Measurements from ENCODE around the gene NPTX2.

The NPTX2 gene

DNA sequence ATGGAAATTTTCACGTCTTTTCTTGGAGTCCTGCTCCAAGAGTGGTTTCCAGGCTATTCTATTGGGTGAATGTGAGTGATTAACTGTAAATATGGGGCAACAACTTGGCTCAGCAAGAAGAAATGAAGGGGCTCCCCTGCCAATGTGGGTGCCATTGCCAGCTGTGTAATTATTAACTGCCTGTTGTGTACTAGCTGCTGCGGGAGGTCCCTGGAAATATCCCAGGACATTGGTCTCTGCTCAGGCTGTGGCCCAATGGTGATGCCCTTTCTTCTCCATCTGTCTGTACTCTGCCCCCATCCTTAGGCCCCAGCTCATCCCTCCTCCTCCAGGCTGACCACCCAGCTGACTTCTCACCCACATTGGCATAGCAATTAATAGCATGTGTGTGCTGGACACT, 29.4 kb downstream of the NPTX2 start:
- no peak overlapping the region for H3K4me2 ChIP-seq (ENCODE audit: low read length)
- no peaks in the 10 kb centered on the region for H4K20me1 ChIP-seq (ENCODE audit: insufficient read depth, low read length)
- peaks cover 34% of the 10 kb centered on the region for H3K4me1 ChIP-seq (ENCODE audit: low read length)
- TF ChIP-seq CTCF (IDR thresholded peaks at IDR 0.05; ENCODE audit: low read depth, low read length) (no peak), EZH2phosphoT487 (IDR thresholded peaks at IDR 0.05; ENCODE audit: low read depth) (no peak)
- no peaks in the 10 kb centered on the region for H3K79me2 ChIP-seq (ENCODE audit: low read length)
- no peak overlapping the region for H3K27ac ChIP-seq (ENCODE audit: low read length)
- H3K9ac ChIP-seq (ENCODE audit: low read length) = no peak overlapping the region
- no peaks in the 10 kb centered on the region for H3K36me3 ChIP-seq (replicated peaks; ENCODE audit: low read depth, low read length)
- H3K27me3 ChIP-seq (ENCODE audit: low read depth, low read length) = peaks cover 3% of the 10 kb centered on the region
- no peak overlapping the region for H2AFZ ChIP-seq (ENCODE audit: low read depth, low read length)
- H3K4me3 ChIP-seq (ENCODE audit: low read length) = no peak overlapping the region
- no peaks in the 10 kb centered on the region; the same call in 1 of the 2 replicates for H3K9me3 ChIP-seq (ENCODE audit: insufficient read depth, low read length)

DNA sequence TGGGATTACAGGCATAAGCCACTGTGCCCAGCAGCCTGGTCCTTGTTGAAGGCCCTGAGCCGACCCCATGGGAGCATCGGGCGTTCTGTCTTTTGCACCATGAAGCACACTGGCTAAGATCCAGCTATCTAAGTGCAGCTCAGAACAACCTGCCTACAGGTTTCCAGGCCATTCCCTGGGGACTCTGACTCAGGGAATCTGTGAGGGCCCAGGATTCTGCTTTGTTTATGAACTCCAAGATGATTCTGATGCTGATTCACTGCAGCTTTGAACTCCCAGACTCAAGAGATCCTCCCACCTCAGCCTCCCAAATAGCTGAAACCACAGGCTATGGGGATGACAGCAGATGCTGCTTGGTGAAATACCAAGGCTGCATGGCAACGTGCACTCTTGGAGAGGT, 30.2 kb downstream of the NPTX2 start:
- peaks cover 3% of the 10 kb centered on the region for H3K27me3 ChIP-seq (ENCODE audit: low read depth, low read length)
- H3K9me3 ChIP-seq (ENCODE audit: insufficient read depth, low read length) = no peaks in the 10 kb centered on the region
- H3K27ac ChIP-seq (ENCODE audit: low read length) = no peak overlapping the region
- no peaks in the 10 kb centered on the region for H3K79me2 ChIP-seq (ENCODE audit: low read length)
- no peak overlapping the region for H3K4me3 ChIP-seq (ENCODE audit: low read length)
- H4K20me1 ChIP-seq (ENCODE audit: insufficient read depth, low read length) = no peaks in the 10 kb centered on the region
- H3K9ac ChIP-seq (ENCODE audit: low read length) = no peak overlapping the region
- no peak overlapping the region for H2AFZ ChIP-seq (ENCODE audit: low read depth, low read length)
- H3K4me1 ChIP-seq (ENCODE audit: low read length) = peaks cover 25% of the 10 kb centered on the region
- no peak overlapping the region for H3K4me2 ChIP-seq (ENCODE audit: low read length)
- H3K36me3 ChIP-seq (replicated peaks; ENCODE audit: low read depth, low read length) = no peaks in the 10 kb centered on the region
- TF ChIP-seq CTCF (IDR thresholded peaks at IDR 0.05; ENCODE audit: low read depth, low read length) (no peak), EZH2phosphoT487 (IDR thresholded peaks at IDR 0.05; ENCODE audit: low read depth) (no peak)

DNA sequence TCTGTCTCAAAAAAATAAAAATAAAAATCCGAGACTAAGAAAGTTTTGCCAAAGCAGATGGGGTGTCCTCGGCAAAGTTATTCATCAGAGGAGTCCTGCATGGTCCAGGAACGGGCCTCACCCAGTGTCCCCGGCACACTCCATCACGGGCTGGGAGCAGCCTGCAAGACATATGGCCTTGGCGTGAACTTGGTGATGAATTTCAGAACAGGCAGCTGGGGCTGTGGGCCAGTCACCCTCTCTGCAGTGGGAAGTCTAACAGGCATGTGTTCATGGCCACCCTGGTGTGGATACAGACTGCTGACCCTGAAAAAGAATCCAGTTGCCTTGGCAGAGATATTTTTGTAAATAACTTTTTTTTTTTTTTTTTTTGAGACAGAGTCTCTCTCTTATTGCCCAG, 34.7 kb downstream of the NPTX2 start:
- Histone ChIP-seq H3K79me2 (ENCODE audit: low read length) (no peaks in the 10 kb centered on the region), H3K27ac (ENCODE audit: low read length) (no peak overlapping the region), H3K9ac (ENCODE audit: low read length) (no peak overlapping the region), H4K20me1 (ENCODE audit: insufficient read depth, low read length) (no peaks in the 10 kb centered on the region), H2AFZ (ENCODE audit: low read depth, low read length) (no peak overlapping the region), H3K4me1 (ENCODE audit: low read length) (peaks cover 9% of the 10 kb centered on the region; the same call in 1 of the 2 replicates), H3K27me3 (ENCODE audit: low read depth, low read length) (peaks cover 3% of the 10 kb centered on the region), H3K4me2 (ENCODE audit: low read length) (no peak overlapping the region), H3K36me3 (replicated peaks; ENCODE audit: low read depth, low read length) (peaks cover 10% of the 10 kb centered on the region), H3K4me3 (ENCODE audit: low read length) (no peak overlapping the region), H3K9me3 (ENCODE audit: insufficient read depth, low read length) (peaks cover 8% of the 10 kb centered on the region; the same call in 1 of the 2 replicates)
- TF ChIP-seq CTCF (IDR thresholded peaks at IDR 0.05; ENCODE audit: low read depth, low read length) (no peak), EZH2phosphoT487 (IDR thresholded peaks at IDR 0.05; ENCODE audit: low read depth) (no peak)

DNA sequence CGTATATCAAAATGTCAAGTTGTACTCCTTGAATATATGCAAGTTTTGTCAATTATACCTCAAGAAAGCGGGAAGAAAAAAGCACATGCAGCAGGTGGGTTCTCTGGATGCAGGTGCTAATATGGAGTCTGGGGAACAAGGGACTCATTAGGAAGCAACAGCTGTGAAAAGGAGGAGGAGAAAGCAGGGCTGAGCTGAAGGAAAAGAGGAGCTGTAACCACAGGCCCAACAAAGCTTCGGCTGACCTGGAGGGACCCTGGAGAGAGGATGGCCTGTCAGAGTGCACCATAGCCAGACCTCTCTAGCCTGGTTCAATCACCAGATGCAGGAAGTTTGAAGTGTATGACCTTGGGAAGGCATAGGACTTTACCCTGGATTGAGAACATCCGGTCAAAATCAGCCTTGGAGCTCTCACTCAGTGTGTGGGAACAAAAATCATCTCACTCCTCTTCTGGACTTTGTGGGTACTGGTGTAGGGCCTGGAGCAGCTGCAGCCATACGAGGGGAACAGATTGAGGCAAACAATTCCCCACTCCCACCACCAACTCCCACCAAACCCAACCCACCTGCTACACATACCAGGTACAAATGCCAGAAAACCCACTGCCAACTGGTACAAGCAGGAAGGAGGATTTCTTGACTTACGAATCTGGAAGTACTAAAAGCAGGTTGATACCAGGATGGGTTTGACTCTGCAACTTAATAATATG, 36.7 kb downstream of the NPTX2 start:
- Histone ChIP-seq H4K20me1 (ENCODE audit: insufficient read depth, low read length) (no peaks in the 10 kb centered on the region), H3K4me2 (ENCODE audit: low read length) (no peak overlapping the region), H3K4me1 (ENCODE audit: low read length) (peaks cover 9% of the 10 kb centered on the region; the same call in 1 of the 2 replicates), H2AFZ (ENCODE audit: low read depth, low read length) (no peak overlapping the region), H3K36me3 (replicated peaks; ENCODE audit: low read depth, low read length) (peaks cover 10% of the 10 kb centered on the region), H3K79me2 (ENCODE audit: low read length) (no peaks in the 10 kb centered on the region), H3K27me3 (ENCODE audit: low read depth, low read length) (no peaks in the 10 kb centered on the region), H3K9me3 (ENCODE audit: insufficient read depth, low read length) (peaks cover 8% of the 10 kb centered on the region; the same call in 1 of the 2 replicates), H3K4me3 (ENCODE audit: low read length) (no peak overlapping the region), H3K9ac (ENCODE audit: low read length) (no peak overlapping the region), H3K27ac (ENCODE audit: low read length) (no peak overlapping the region)
- TF ChIP-seq CTCF (IDR thresholded peaks at IDR 0.05; ENCODE audit: low read depth, low read length) = no peak
- TF ChIP-seq EZH2phosphoT487 (IDR thresholded peaks at IDR 0.05; ENCODE audit: low read depth) = no peak
